Gastrocnemius medialis (tissue), 4 donors: Measurements from ENCODE around the gene CYP4A22.

ENCODE experiments used
- POLR2A ChIP-seq, 2 donors: fragments of 450-650 bp; IDR thresholded peaks; one replicate each; pipeline ENCODE4 v1.6.1; 2017; ENCODE audit warnings: antibody characterized with exemption in 2 of 2, mild to moderate bottlenecking in 2 of 2, moderate library complexity in 2 of 2
- TF ChIP-seq, protein P1 (sequence below), 5 experiments: fragments of 450-650 bp in 3 of 5; fragments of 200-600 bp in 2 of 5; sonication (generic) in 2 of 5; IDR thresholded peaks in 4 of 5; conservative IDR thresholded peaks in 1 of 5; 1 replicate in 4 of 5; 2 replicates in 1 of 5; pipeline ENCODE4 v1.5.1; 2016 to 2019; ENCODE audit warnings: antibody characterized with exemption in 5 of 5, mild to moderate bottlenecking in 3 of 5, moderate library complexity in 3 of 5

DNA sequence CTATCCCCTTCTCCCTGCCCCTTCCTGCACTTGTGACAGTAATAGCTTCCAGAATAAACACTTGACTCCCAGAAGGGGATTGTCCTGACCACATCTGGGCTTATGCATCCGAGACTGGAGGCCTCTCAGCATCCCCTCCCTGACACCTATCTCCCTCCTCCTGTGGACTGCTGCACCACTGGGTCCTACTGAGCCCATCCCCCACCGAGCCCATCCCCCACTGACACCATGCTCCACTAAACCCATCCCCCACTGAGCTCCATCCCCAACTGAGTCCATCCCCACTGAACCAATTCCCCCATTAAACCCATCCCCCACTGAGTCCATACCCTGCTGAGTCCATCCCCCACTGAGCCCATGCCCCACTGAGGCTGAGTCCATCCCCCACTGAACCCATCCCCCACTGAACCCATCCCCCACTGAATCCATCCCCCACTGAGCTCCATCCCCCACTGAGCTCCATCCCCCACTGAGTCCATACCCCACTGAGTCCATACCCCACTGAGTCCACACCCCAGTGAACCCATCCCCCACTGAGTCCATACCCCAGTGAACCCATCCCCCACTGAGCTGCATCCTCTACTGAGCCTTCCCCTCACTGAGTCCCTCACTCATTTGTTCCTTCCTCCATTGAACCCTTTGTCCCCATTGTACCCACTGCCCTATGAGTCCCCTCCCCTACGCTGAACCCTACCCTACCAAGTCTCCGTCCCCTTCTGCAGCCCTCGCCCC is 47.0 kb downstream of the CYP4A22 start:
- TF ChIP-seq, protein P1, sequence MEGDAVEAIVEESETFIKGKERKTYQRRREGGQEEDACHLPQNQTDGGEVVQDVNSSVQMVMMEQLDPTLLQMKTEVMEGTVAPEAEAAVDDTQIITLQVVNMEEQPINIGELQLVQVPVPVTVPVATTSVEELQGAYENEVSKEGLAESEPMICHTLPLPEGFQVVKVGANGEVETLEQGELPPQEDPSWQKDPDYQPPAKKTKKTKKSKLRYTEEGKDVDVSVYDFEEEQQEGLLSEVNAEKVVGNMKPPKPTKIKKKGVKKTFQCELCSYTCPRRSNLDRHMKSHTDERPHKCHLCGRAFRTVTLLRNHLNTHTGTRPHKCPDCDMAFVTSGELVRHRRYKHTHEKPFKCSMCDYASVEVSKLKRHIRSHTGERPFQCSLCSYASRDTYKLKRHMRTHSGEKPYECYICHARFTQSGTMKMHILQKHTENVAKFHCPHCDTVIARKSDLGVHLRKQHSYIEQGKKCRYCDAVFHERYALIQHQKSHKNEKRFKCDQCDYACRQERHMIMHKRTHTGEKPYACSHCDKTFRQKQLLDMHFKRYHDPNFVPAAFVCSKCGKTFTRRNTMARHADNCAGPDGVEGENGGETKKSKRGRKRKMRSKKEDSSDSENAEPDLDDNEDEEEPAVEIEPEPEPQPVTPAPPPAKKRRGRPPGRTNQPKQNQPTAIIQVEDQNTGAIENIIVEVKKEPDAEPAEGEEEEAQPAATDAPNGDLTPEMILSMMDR (IDR thresholded peaks at IDR 0.05 in 4 of 5, conservative IDR thresholded peaks at IDR 0.05 in 1 of 5) = no peak
- no peak for TF ChIP-seq POLR2A (IDR thresholded peaks at IDR 0.05)
